ENCODE measurements around the gene KBTBD12.

The KBTBD12 gene

GRCh38 chr3:127884041-127884440 is 31.0 kb upstream of the KBTBD12 start:
- H3K4me3 ChIP-seq (ENCODE audit: low read depth, low read length) = no peak overlapping the region
- TF ChIP-seq, protein P1, sequence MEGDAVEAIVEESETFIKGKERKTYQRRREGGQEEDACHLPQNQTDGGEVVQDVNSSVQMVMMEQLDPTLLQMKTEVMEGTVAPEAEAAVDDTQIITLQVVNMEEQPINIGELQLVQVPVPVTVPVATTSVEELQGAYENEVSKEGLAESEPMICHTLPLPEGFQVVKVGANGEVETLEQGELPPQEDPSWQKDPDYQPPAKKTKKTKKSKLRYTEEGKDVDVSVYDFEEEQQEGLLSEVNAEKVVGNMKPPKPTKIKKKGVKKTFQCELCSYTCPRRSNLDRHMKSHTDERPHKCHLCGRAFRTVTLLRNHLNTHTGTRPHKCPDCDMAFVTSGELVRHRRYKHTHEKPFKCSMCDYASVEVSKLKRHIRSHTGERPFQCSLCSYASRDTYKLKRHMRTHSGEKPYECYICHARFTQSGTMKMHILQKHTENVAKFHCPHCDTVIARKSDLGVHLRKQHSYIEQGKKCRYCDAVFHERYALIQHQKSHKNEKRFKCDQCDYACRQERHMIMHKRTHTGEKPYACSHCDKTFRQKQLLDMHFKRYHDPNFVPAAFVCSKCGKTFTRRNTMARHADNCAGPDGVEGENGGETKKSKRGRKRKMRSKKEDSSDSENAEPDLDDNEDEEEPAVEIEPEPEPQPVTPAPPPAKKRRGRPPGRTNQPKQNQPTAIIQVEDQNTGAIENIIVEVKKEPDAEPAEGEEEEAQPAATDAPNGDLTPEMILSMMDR (IDR thresholded peaks at IDR 0.05; ENCODE audit: low read depth, low read length) = no peak
- TF ChIP-seq MAX (IDR thresholded peaks at IDR 0.05; ENCODE audit: low read depth, low read length) = no peak
- no peak for TF ChIP-seq MYC (IDR thresholded peaks at IDR 0.05; ENCODE audit: low read depth, low read length)
- no peak for TF ChIP-seq POLR2A (IDR thresholded peaks at IDR 0.05; ENCODE audit: extremely low read depth, insufficient read length)
- no peak for DNase-seq (ENCODE audit: low read depth)

DNA sequence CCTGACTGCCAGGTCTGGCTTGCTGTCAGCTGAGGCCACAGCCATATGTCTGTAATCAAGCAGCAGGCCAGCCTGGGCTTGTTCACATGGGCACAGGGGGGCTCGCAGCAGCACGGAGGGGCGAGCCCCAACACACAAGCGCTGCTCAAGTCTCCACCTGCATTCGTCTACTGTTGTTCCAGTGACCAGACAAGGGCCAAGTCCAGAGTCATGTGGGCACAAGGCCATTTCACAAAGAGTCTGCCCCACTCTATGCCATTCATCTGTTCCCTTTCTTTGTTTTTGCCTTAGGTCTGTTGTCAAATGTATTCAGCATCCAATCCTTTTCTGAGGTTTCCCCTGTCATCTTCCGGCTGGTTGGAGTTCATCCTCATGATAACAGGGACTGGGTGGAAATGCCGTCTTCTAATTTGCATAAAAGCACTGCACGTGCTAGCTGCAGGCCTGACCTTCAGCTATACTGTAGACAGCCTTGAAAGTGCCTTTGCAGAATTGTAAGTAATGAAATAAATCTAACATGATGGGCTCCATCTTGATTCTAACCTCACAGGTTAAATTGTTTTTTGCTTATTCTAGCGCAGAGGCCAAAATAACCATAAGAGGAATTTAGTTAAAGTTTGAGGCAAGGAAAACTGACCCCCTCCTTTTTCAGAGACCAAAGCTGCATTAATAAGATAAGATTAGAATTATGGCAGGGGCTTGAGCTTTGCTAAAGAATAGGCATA is 28.6 kb upstream of the KBTBD12 start:
- TF ChIP-seq POLR2A (IDR thresholded peaks at IDR 0.05; ENCODE audit: extremely low read depth, insufficient read length) (no peak), MAX (IDR thresholded peaks at IDR 0.05; ENCODE audit: low read depth, low read length) (no peak)
- TF ChIP-seq, protein P1 (IDR thresholded peaks at IDR 0.05; ENCODE audit: low read depth, low read length) = no peak
- no peak for DNase-seq (ENCODE audit: low read depth)
- H3K4me3 ChIP-seq (ENCODE audit: low read depth, low read length) = no peak overlapping the region

- H3K4me3 ChIP-seq (ENCODE audit: low read depth, low read length) = no peak overlapping the region
- no peak for TF ChIP-seq MYC (IDR thresholded peaks at IDR 0.05; ENCODE audit: low read depth, low read length)
- no peak for TF ChIP-seq MAX (IDR thresholded peaks at IDR 0.05; ENCODE audit: low read depth, low read length)
- no peak for DNase-seq (ENCODE audit: low read depth)
These were observed 28.1 kb upstream of the KBTBD12 start for GRCh38 chr3:127886956-127887231.

DNA sequence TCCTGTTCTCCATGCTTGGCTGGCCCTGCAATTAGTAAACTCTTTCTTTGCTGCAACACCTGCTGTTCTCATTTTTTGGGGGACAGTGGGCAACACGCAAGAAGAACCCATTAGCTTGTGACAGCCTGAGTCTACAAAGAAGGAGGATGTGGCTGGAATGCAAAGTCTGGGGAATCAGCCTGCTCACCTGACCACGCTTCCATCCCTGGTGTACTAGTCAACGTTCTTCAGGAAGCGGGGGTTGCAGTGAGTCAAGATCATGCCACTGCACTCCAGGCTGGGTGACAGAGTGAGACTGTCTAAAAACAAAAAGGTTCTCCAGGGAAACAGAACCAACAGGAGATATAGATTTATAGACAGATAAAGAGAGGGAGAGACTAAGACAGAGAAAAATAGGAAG is 27.7 kb upstream of the KBTBD12 start:
- no peak overlapping the region for H3K4me3 ChIP-seq (ENCODE audit: low read depth, low read length)
- DNase-seq (ENCODE audit: low read depth) = no peak
- TF ChIP-seq POLR2A (IDR thresholded peaks at IDR 0.05; ENCODE audit: extremely low read depth, insufficient read length) (no peak), MAX (IDR thresholded peaks at IDR 0.05; ENCODE audit: low read depth, low read length) (no peak), MYC (IDR thresholded peaks at IDR 0.05; ENCODE audit: low read depth, low read length) (no peak)
- TF ChIP-seq, protein P1 (IDR thresholded peaks at IDR 0.05; ENCODE audit: low read depth, low read length) = no peak

GRCh38 chr3:127888156-127888555 is 26.9 kb upstream of the KBTBD12 start:
- H3K4me3 ChIP-seq (ENCODE audit: low read depth, low read length) = no peak overlapping the region
- TF ChIP-seq MYC (IDR thresholded peaks at IDR 0.05; ENCODE audit: low read depth, low read length) = no peak
- no peak for TF ChIP-seq POLR2A (IDR thresholded peaks at IDR 0.05; ENCODE audit: extremely low read depth, insufficient read length)
- no peak for TF ChIP-seq MAX (IDR thresholded peaks at IDR 0.05; ENCODE audit: low read depth, low read length)
- TF ChIP-seq, protein P1 (IDR thresholded peaks at IDR 0.05; ENCODE audit: low read depth, low read length) = no peak
- no peak for DNase-seq (ENCODE audit: low read depth)

DNA sequence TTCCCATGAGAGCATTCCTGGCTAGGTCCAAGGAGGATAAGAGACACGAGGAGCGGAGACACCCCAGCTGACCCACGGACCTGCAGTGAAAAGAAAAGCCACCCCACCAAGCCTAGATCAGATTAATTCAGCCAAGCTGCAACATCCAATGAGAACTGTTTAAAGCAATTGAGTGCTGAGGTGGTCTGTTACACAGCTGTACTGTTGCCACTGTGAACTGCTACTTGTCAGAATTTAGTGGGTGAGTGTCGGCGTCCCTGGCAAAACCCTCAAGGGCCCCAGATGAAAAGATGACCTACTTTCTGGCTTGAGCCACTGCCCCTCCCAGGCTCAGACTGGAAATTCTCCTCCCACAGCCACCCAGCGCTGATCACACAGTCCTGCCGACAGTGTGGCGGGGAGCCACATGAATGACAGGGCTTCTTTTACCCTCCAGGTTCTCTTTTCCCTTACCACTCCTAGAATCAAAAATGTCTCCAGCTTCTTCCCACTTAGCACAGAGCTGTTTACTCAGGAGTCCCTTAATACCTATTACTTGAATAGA is 26.4 kb upstream of the KBTBD12 start:
- TF ChIP-seq, protein P1 (IDR thresholded peaks at IDR 0.05; ENCODE audit: low read depth, low read length) = no peak
- TF ChIP-seq MAX (IDR thresholded peaks at IDR 0.05; ENCODE audit: low read depth, low read length) (no peak), MYC (IDR thresholded peaks at IDR 0.05; ENCODE audit: low read depth, low read length) (no peak), POLR2A (IDR thresholded peaks at IDR 0.05; ENCODE audit: extremely low read depth, insufficient read length) (no peak)
- no peak for DNase-seq (ENCODE audit: low read depth)

More for the DNA sequence above, 26.4 kb upstream of the KBTBD12 start:
- H3K4me3 ChIP-seq (ENCODE audit: low read depth, low read length) = no peak overlapping the region

Data from NB4 (cell line).